G401 (cell line): ENCODE measurements around the gene KCNA4. TPM values are rescaled to one million over a fixed set of nuclear protein-coding genes. Genes with fewer than 3 reads are reported as not detected.
"Not testable (repeated sequence)": the region's sequence is repeated elsewhere in the genome, so short reads cannot be mapped to it uniquely, and the experiment has no call there.

Experiments used
- DNase-seq: peaks from one replicate; pipeline ENCODE4 v3.0.0-alpha.2; 2015; ENCODE audit warnings: low spot score
- in situ Hi-C: cut with HindIII; loops from 2 replicates; pipeline ENCODE4 v1.10.0; 2016; ENCODE audit warnings: low sequenced_read_pairs, mixed read lengths
- total RNA-seq: library from RNA; depleted of rRNA; stranded (reverse); fragments of >200 nt; shearing (Covaris generic); gene quantifications from 2 replicates; pipeline ENCODE4 v1.2.3, GENCODE V29; 2014; rRNA removed

KCNA4 gene
- not detected in 2 replicates for total RNA-seq

DNA sequence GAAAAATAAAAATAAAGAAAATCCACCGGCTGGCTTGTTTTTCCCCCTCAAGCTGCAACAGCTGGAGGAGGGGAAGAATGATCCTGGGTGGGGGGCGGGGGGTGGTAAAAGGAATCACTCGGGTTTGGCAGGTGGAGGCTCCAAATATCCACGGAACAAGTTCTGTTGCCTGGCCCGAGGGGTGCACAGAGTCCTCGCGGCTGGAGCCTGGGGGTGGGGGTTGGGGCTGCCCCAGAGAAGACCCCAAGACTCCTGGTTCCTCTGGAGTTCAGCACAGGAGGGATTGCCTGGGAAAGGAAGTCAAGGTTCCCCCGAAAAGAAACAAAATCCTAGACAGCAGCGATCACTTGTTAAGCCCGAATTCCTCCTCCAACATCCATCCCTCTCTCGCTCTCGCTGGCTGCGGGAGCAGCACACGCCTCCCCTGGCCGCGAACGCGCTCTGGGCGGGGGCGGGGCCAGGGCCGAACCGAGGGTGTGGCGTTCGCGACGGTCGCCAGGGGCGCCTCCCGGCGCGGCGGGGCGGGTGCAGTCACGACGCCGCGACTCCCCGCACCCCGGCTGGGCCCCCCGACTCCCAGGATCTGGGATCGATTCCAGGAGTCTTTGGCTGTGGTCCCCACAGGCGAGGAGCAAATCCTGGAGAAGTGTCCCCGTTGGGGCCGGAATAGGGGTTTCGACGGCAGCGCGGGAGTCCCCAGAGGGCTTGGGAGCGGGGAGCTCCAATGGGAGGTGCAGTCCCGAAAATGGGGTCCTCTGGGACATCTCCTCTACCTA, at the start of gene KCNA4:
Gene KCNA4, minus strand, starts transcription at position 443 of the 776 bp plus-strand sequence. CDS start 4,352 bp downstream, outside the sequence.
- DNase-seq, result no peak
- in situ Hi-C loops, result no loop called here

DNA sequence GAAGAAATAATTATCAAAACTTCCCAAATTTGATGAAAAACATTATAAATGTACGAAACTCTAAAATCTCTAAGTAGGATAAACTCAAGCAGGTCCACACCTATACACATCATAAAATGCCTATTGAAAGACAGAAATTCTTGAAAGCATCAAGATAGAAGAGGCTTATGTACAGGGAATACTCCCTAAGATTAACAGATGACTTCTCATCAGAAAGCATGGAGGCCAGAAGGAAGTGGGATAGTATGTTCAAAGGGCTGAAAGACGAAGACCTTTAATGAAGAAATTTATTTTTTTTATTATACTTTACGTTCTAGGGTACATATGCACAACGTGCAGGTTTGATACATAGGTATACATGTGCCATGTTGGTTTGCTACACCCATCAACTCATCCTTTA, 45.3 kb upstream of the KCNA4 start:
- no peak for DNase-seq
- in situ Hi-C loops, result no loop called here

DNA sequence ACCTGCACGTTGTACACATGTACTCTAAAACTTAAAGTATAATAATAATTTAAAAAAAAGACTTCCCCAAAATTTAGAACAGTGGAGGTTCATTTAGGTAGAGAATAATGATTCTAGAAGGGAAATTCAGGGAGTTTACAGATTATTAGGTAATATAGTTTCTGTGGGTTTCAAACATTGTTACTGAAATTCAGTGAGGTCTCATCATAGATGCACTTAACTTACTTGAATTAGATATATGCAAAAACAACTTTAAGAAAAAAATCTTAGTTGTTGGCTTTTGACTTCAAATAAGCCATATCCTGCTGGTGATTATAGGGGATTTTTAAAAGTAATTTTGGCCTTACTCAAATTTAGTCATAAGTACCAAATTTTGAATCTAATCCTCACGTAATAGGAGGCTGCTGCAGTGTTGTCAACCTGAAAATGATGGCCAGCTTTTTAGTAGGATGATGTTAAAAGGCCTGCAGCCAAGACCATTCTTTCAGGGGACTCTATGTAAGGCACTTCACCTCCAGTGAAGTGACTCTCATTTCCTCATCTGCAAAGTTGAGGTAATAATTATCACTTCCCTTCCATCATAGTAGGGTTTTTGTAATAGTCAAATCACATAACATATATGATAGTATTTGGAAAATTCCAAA, 42.5 kb upstream of the KCNA4 start:
- in situ Hi-C loops, result no loop called here

DNA sequence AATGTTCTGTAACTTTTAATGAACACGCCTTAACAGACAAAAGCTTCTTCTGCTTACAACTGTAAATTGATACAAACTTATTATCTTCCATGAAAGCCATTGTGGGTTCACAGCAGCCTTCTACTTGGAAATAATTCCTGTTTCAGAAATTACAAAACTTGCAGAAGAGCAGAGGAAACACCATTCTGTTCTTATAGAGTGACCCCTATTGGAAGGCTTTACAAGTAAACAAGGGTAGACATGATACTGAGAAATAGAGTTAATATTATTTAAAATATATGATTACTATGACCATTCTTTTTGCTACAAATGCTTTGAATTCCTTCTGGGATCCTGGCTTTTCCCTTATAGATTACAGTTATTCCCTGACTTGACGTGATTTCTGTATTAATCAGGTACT, 32.4 kb upstream of the KCNA4 start:
- in situ Hi-C loops, result no loop called here
- DNase-seq, result no peak

More for the DNA sequence above, 42.5 kb upstream of the KCNA4 start:
- no peak for DNase-seq

DNA sequence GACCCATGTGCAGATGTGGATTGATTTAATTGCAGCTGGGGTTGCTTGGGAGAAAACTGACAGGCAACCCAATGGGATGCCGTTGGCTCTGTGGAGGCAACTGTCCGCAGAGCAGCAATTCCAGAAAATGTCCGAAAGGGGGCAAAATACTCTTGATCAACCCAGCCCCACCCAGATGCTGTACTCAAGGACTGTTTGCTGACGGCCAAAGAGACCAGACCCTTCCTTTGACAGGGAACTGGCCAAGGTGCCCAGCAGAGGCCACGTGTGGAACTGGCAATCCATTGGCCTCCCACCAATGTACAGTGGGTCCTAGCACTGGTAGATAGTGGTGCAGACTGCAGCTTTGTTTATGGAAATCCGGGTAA, 29.7 kb upstream of the KCNA4 start:
- no peak for DNase-seq
- in situ Hi-C loops, result no loop called here

DNA sequence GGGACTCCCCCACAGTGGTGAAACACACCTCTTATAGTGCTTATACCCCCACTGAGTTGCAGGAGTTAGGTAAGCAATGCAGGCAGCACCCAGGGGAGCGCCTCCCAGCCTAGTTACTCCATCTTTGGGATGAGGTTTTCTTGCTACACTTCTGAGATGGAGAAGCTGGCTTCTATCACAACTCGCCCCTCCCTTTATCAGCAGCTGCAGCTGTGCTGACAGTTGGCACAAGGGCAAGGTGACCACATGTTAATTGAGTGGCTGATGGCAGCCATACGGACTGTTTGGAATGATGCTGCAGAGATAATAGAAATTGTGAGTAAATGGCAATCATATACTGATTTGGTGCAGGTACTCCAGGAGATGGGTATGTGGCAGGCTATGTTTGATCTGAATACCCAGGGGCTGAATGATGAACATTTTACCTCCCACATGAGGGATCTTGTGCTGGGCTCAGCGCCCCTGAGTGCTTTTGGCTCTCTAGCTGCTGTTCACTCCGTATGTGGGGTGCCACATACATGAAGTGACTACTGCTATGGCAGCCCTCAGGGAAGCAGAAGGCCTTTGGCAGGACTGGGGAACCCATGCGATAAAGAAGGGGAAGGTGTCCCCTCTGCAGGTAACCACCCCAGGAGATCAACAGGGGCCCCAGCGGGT, 29.2 kb upstream of the KCNA4 start:
- in situ Hi-C loops, result no loop called here
- no peak for DNase-seq

DNA sequence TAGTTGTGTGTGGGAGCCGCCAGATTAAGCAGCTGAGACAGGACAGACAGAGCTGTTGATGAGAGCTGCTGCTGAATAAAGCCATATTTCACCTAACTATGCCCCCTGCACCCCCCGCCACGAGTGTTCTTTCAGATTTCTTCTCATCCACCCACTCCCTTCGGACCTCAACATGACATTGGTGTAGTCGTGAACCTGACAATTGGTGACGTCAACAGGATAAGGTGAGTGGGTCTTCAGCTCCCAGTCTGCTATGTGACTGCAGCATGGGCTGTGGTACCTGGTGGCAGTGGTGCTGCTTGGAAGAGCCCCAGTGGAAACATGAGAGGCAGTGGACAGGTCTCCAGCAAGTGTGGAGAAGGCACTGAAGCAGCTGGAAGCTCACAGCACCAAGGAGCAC, 28.3 kb upstream of the KCNA4 start:
- in situ Hi-C loops, result no loop called here
- DNase-seq, result no peak

DNA sequence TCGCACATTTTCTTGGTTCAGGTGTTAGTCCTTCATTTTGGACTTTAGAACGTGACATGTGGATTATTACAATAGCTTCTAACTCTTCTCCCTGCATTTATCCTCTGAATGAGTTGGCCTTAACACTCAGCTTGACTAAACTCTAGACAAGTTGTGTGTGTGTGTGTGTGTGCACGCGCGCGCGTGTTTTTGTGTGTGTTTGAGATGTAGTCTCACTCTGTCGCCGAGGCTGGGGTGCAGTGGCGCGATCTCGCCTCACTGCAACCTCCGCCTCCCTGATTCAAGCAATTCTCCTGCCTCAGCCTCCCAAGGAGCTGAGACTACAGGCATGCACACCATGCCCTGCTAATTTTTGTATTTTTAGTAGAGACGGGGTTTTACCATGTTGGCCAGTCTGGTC, 24.3 kb upstream of the KCNA4 start:
- no peak for DNase-seq
- in situ Hi-C loops, result no loop called here

DNA sequence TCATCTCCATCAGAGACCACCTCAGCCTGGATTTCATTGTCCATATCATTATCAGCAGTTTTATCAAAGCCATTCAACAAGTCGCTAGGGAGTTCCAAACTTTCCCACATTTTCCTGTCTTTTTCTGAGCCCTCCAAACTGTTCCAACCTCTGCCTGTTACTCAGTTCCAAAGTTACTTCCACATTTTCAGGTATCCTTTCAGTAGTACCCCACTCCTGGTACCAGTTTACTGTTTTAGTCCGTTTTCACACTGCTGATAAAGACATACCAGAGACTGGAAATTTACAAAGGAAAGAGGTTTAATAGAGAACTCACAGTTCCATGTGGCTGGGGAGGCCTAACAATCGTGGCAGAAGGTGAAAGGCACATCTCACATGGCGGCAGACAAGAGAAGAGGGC, 17.9 kb upstream of the KCNA4 start:
- DNase-seq, in situ Hi-C loops: not testable (repeated sequence)

DNA sequence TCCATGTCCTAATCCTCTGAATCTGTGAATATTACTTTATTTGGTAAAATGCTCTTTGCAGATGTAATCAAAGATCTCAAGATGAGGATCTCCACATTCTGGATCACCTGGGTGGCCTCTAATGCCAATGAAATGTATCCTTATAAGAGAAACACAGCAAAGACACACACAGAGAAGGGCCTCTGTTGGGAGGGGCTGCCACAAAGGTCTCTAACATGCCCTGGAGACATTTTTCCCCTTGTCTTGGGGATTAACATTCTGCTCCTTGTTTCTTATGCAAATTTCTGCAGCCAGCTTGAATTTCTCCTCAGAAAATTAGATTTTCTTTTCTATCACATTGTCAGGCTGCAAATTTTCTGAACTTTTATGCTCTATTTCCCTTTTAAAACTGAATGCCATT, 17.3 kb upstream of the KCNA4 start:
- in situ Hi-C loops, DNase-seq: not testable (repeated sequence)

DNA sequence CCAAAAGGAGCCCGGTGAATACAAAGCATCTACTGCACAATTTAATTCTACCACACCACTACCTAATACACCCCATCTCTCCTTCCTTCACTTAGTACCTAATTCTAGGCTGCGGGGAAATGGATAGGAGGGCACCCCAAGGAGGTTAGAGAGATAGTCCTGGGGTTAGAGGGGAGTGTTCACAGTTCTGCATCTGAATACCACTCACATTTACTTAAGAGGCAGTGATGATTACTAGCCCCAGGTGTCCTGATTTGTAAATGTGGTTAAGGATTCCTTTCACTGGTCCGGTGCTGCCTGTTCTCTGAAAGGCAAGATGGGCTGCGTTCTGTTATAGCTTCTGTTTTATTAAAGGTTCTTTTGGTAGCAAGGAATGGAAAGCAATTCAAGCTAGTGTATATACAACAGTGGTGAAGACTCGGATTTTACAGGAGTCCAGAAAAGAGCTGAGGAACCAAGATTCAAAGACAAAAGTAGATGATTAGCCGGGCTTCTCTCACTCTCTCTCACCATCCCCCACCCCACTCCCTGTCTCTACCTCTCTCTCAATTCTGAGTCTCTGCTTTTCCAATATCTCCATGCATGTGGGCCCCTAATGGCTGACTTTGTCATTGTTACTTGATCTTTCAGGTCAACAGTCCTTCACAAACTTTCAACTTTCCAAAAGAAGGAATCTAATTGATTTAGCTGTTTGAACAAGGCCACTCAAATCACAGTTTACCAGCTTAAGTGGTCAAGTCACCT, 8.7 kb upstream of the KCNA4 start:
- DNase-seq, result no peak
- in situ Hi-C loops, result no loop called here

DNA sequence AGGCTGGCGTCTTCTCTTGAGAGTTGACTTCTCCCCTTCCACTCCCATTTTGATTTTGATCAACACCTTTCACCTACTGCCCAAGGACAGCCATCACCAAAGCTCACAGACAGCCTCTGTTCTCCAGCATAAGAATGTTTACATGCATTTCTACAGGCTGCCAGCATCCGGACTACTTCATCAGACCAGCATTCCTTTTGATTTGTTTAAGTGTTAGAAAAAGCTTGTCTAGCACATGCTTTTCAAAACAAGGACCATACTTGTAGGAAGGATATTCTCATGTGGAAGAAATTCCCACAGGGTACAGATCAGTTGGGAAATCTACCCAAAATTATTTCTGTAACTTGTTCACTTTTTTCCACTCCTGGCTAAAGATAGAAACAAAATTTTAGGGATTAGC, 6.2 kb upstream of the KCNA4 start:
- DNase-seq, result no peak
- in situ Hi-C loops, result no loop called here

DNA sequence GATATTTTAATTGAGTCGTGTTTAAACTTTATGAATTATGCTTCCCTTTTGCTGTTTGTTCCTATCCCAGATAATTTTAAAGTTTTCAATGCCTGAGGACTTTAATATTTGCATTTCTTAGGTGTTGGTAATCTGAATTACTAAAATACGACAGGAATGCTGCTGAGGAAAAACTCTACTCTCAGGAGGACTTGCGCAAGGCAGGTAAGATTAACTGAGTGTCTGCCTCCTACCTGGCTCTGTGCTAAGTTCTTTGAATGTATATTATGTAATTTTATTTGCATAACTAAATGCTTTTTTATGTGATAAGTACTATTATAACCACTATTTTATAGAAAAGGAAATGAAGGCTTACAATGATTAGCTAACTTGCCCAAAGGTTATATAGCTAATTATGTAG, 2.7 kb upstream of the KCNA4 start:
- in situ Hi-C loops, result no loop called here
- no peak for DNase-seq

DNA sequence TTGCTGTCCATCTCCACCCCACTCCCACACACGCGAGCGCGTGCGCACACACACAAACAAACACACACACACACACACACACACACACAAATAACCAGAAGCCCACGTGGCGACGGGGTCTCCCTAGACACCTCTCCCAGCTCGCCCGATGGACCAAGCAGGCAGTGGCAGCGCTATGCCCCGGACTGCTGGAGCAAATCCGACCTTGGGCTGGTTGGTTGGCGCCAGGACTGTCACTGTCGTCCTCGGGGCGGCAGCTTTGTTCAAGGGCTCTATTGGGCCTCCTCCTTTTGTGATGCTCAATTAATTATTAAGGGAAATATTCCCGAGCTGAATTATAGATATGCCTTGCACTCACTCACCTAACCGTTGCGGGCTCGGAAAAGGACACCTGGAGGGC, 1.7 kb upstream of the KCNA4 start:
- in situ Hi-C loops, result no loop called here

DNA sequence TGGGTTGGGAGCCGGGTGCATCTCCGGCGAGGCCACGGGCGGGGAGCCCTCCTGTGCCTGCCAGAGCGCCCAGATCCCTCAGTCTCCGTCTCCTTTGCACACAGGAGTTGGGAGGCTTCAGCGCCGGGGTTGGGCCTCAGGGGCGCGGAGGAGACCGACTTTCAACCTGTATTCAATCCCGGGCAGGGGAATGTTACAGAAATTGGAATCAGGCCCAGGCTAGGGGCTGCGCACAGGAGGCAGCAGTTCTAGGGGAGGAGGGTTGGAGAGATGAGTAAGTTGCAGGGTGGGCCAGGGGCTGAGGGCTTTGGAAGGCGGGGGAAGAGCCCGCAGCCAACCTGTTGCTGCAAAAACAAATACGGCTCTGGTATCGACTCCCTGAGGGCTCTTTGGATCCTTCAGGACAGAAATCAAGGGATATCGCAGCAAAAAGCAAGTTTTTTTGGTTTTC, 640 bp upstream of the KCNA4 start:
- in situ Hi-C loops, result no loop called here
- DNase-seq, result no peak

More for the DNA sequence above, 1.7 kb upstream of the KCNA4 start:
- DNase-seq, result no peak

DNA sequence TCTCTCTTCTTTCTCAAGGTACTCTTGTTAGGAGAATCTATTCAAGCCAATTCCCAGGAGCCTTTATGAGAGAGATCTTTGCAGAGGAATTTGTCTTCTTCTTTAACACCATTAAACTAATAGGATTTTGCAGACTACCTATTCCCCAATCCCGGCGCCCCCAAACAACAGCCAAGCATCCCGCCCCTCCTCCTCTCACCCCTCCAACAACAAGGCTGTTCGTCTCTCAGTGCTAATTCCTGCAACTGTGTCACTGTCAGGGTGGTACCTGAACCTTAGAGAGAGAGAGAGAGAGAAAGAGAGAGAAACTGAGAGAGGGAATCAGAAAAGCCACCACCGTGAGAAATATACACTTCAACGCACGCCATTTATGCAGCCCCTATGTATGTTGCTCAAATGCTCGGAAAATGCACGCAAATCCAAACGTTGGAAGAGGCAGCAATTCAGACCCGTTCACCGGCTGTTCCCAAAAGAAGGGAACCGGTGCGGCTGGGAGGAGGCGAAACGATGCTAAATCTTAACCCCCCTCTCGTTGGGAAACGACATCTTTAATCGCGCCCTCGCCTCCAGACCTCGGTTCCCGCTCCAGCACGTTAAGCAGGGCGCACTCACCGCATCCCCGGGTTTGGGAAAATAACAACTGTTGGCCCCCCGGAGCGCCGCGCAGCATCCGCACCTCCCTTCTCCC, 961 bp downstream of the KCNA4 start:
- no peak for DNase-seq
- in situ Hi-C loops, result no loop called here

DNA sequence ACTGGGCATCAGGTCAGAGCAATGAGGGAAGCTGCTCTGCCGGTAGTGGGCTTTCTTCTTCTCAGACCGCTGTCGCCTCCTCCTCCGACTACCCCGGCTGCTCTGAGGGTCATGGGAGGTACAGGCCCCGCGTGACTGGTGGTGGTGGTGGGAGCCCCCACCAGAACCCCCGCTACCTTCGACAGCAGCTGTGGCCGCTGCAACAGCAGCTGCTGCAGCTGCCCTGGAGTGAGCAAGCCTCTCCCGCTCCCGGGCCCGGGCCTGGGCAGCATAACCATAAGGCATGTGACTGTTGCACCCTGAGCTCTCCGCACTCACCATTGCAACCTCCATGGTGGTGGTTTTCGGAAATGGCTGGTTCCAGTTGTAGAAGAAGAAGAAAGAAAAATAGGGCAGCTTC, 4.5 kb downstream of the KCNA4 start:
- in situ Hi-C loops, result no loop called here
- no peak for DNase-seq

DNA sequence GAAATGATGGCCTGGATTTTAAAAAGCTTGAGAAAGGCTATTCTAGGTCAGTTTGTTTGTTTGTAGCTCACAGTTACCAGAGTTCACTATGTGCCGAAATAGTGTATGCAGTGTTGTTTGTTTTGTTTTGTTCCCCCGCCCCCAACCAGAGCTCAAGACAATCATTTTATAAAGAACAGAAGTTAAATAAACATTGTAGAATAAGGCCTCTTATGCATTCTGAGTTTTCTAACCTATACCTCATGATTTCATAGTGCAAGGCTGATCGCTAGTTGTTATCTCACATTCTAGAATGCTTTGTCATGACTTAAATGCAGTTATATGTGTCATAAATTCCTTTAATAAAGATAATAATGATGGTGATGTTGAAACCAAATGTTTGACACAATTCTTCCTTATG, 7.8 kb downstream of the KCNA4 start:
- in situ Hi-C loops, result no loop called here
- DNase-seq, result no peak

DNA sequence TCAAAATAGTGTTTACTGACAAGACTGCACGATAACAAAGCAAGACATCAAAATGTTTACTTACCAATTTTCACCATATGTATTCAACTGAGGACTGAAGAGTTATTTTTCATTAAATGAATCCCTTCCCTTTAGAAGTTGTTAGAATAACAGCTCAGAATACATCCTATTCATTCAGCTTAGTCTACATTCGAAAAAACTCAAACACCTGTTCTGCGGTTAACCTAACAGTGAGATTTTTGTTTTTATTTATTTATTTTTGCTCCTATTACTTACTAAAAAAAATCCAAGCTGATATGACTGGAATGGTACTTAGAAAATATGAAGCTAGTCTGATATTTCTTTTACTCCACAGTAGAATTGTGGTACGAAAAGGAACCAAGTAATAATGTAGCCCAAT, 10.0 kb downstream of the KCNA4 start:
- DNase-seq, result no peak
- in situ Hi-C loops, result no loop called here
